A549 (cell line): ENCODE measurements around the gene OSBPL2. TPM values are rescaled to one million over a fixed set of nuclear protein-coding genes. Genes with fewer than 3 reads are reported as not detected.

Experiments
- ATAC-seq, 2 experiments: fragments of 200-7000 bp in 1 of 2; fragments of >200 bp in 1 of 2; cut with Nextera tagmentation in 1 of 2; cut with Tn5 transposase in 1 of 2; 3 replicates each; pipeline versions ENCODE4 v1.8.0 to v1.9.1; 2018 to 2020; ENCODE audit warnings: mild to moderate bottlenecking in 1 of 2, moderate library complexity in 1 of 2
- CTCF ChIA-PET: fragments of 300-600 bp; sonication (Branson Sonifier 250); formaldehyde crosslinking; extraction: SDS; loops from one replicate; lab custom pipeline; 2021; ENCODE audit warnings: antibody characterized with exemption, inconsistent platforms; lab: Yijun Ruan, JAX
- POLR2A ChIA-PET: fragments of 350-600 bp; formaldehyde crosslinking; extraction: SDS; loops from one replicate; lab custom pipeline; 2021; ENCODE audit warnings: antibody characterized with exemption, inconsistent platforms; lab: Yijun Ruan, JAX
- DNase-seq, 2 experiments: peaks; one replicate each; pipeline versions ENCODE4 v3.0.0 to v3.0.0-alpha.2; 2011 to 2016; ENCODE audit warnings: low read depth in 1 of 2, low spot score in 1 of 2
- FAIRE-seq: peaks from 2 replicates; lab custom pipeline; 2011; peaks lifted over from hg19 to GRCh38; lab: Jason Lieb, UNC
- H3K27ac ChIP-seq, 2 experiments: fragments of >200 bp; sonication (Bioruptor Twin); formaldehyde crosslinking; 3 replicates each; pipeline ENCODE4 v1.5.1; 2016 to 2017
- H3K4me1 ChIP-seq: fragments of >200 bp; sonication (Bioruptor Twin); formaldehyde crosslinking; 3 replicates; pipeline ENCODE4 v1.6.1; 2016
- H3K4me2 ChIP-seq: fragments of >200 bp; sonication (Bioruptor Twin); formaldehyde crosslinking; 3 replicates; pipeline ENCODE4 v1.6.1; 2016
- H3K4me3 ChIP-seq: fragments of >200 bp; sonication (Bioruptor Twin); formaldehyde crosslinking; 3 replicates; pipeline ENCODE4 v1.5.1; 2016
- H3K9me3 ChIP-seq: fragments of >200 bp; sonication (Bioruptor Twin); formaldehyde crosslinking; 3 replicates; pipeline ENCODE4 v1.6.1; 2016
- CBX2 ChIP-seq: fragments of 200-600 bp; sonication (generic); IDR thresholded peaks from 2 replicates; pipeline ENCODE4 v1.6.1; 2016; ENCODE audit warnings: low read depth, mild to moderate bottlenecking, borderline replicate concordance
- CBX8 ChIP-seq: fragments of 200-600 bp; sonication (generic); IDR thresholded peaks from 2 replicates; pipeline ENCODE4 v1.6.1; 2016
- ESRRA ChIP-seq: fragments of 150-350 bp; IDR thresholded peaks from 2 replicates; pipeline ENCODE4 v1.6.1; 2014; ENCODE audit warnings: mild to moderate bottlenecking, low read length, borderline replicate concordance
- FOSL2 ChIP-seq, 2 experiments: fragments of 450-650 bp in 1 of 2; fragments of >200 bp in 1 of 2; sonication (Bioruptor Twin) in 1 of 2; formaldehyde crosslinking; IDR thresholded peaks; 2 replicates each; pipeline versions ENCODE4 v1.5.0 to v1.6.1; 2016 to 2020; ENCODE audit warnings: mild to moderate bottlenecking in 1 of 2, moderate library complexity in 1 of 2
- FOXS1 ChIP-seq: fragments of 250-450 bp; sonication (Bioruptor Pico); IDR thresholded peaks from 2 replicates; pipeline ENCODE4 v1.5.0; 2020; ENCODE audit warnings: mild to moderate bottlenecking, moderate library complexity
- HEYL ChIP-seq: fragments of 250-450 bp; sonication (Bioruptor Pico); IDR thresholded peaks from 2 replicates; pipeline ENCODE4 v1.8.0; 2021; ENCODE audit warnings: mild to moderate bottlenecking, moderate library complexity
- HOXB13 ChIP-seq: fragments of 250-450 bp; sonication (Bioruptor Pico); IDR thresholded peaks from 2 replicates; pipeline ENCODE4 v1.5.0; 2020; ENCODE audit warnings: low read depth, mild to moderate bottlenecking, moderate library complexity
- HOXB5 ChIP-seq: fragments of 250-450 bp; sonication (Bioruptor Pico); IDR thresholded peaks from 2 replicates; pipeline ENCODE4 v1.5.0; 2020; ENCODE audit warnings: mild to moderate bottlenecking, moderate library complexity
- JUNB ChIP-seq: fragments of >200 bp; sonication (Bioruptor Twin); formaldehyde crosslinking; IDR thresholded peaks from 2 replicates; pipeline ENCODE4 v1.6.1; 2016
- MAZ ChIP-seq: fragments of 150-350 bp; IDR thresholded peaks from 2 replicates; pipeline ENCODE4 v1.6.1; 2014; ENCODE audit warnings: antibody characterized with exemption, low read depth, low read length, borderline replicate concordance
- MYC ChIP-seq: IDR thresholded peaks from 2 replicates; pipeline ENCODE4 v1.6.1; 2012; ENCODE audit warnings: mild to moderate bottlenecking, inconsistent platforms, low read length, improper control_type of control experiment, borderline replicate concordance
- NPAS2 ChIP-seq: fragments of 250-450 bp; sonication (Bioruptor Pico); IDR thresholded peaks from 2 replicates; pipeline ENCODE4 v1.8.0; 2022; ENCODE audit warnings: mild to moderate bottlenecking, moderate library complexity, borderline replicate concordance
- PHF8 ChIP-seq: fragments of 200-600 bp; sonication (generic); IDR thresholded peaks from 2 replicates; pipeline ENCODE4 v1.6.1; 2016; ENCODE audit warnings: low read depth, mild to moderate bottlenecking, antibody characterized with exemption, moderate library complexity, borderline replicate concordance
- POLR2AphosphoS2 ChIP-seq: conservative IDR thresholded peaks from 2 replicates; pipeline ENCODE4 v1.6.1; 2012; ENCODE audit warnings: low read length, improper control_type of control experiment, inconsistent platforms
- RARB ChIP-seq: fragments of 250-450 bp; sonication (Bioruptor Pico); IDR thresholded peaks from 2 replicates; pipeline ENCODE4 v1.8.0; 2021; ENCODE audit warnings: mild to moderate bottlenecking, moderate library complexity
- RCOR1 ChIP-seq: fragments of 150-350 bp; IDR thresholded peaks from 2 replicates; pipeline ENCODE4 v1.6.1; 2014; ENCODE audit warnings: antibody characterized with exemption, low read length, low read depth
- RFX5 ChIP-seq: fragments of 450-650 bp; IDR thresholded peaks from 2 replicates; pipeline ENCODE4 v1.7.1; 2014; ENCODE audit warnings: antibody characterized with exemption, mild to moderate bottlenecking, moderate library complexity
- RNF2 ChIP-seq: fragments of 200-600 bp; sonication (generic); IDR thresholded peaks from 2 replicates; pipeline ENCODE4 v1.6.1; 2016; ENCODE audit warnings: low read depth, mild to moderate bottlenecking, antibody characterized with exemption, moderate library complexity, borderline replicate concordance
- SMC3 ChIP-seq: fragments of >200 bp; sonication (Bioruptor Twin); formaldehyde crosslinking; IDR thresholded peaks from 3 replicates; pipeline ENCODE4 v1.6.1; 2018; ENCODE audit warnings: inconsistent platforms
- TP53 ChIP-seq: fragments of 250-450 bp; sonication (Bioruptor Pico); IDR thresholded peaks from 2 replicates; pipeline ENCODE4 v1.5.0; 2021; ENCODE audit warnings: mild to moderate bottlenecking, moderate library complexity
- ZC3H11A ChIP-seq: fragments of 450-650 bp; IDR thresholded peaks from 2 replicates; pipeline ENCODE4 v1.6.1; 2014; ENCODE audit warnings: antibody characterized with exemption, mild to moderate bottlenecking
- WGBS: methylation state at CpG from one replicate; pipeline ENCODE4 v1.1.6; 2017; ENCODE audit errors: missing lambda C conversion rate; 5-methylcytosine and 5-hydroxymethylcytosine counted together
- polyA plus RNA-seq, 4 experiments: library from polyadenylated mRNA; depleted of rRNA in 3 of 4; stranded (reverse); fragments of >200 nt; fragmentation: RNase III in 1 of 4; extraction: RNeasy Plus Mini Kit Qiagen cat#74134 plus additional on column Dnase treatment in 1 of 4; gene quantifications; 2 replicates in 3 of 4; 3 replicates in 1 of 4; pipeline ENCODE4 v1.2.3, GENCODE V29; 2011 to 2017
- TF ChIP-seq, protein P1 (sequence below): fragments of >200 bp; sonication (Bioruptor Twin); formaldehyde crosslinking; IDR thresholded peaks from 3 replicates; pipeline ENCODE4 v1.5.1; 2016
- TF ChIP-seq, protein P2 (sequence below): fragments of >200 bp; sonication (Bioruptor Twin); formaldehyde crosslinking; IDR thresholded peaks from 2 replicates; pipeline ENCODE4 v1.6.1; 2016
- TF ChIP-seq, protein P3 (sequence below): IDR thresholded peaks from 2 replicates; pipeline ENCODE4 v1.6.1; 2012
- TF ChIP-seq, protein P4 (sequence below): IDR thresholded peaks from 2 replicates; pipeline ENCODE4 v1.6.1; 2012
- TF ChIP-seq, protein P5 (sequence below): fragments of 250-450 bp; sonication (Bioruptor Pico); IDR thresholded peaks from 2 replicates; pipeline ENCODE4 v1.5.0; 2020; ENCODE audit warnings: low read depth, mild to moderate bottlenecking, moderate library complexity

Gene OSBPL2
- polyA plus RNA-seq, 2 of the 4 experiments (the other 2 are of a cell fraction), result 14.6 to 14.8 TPM

DNA sequence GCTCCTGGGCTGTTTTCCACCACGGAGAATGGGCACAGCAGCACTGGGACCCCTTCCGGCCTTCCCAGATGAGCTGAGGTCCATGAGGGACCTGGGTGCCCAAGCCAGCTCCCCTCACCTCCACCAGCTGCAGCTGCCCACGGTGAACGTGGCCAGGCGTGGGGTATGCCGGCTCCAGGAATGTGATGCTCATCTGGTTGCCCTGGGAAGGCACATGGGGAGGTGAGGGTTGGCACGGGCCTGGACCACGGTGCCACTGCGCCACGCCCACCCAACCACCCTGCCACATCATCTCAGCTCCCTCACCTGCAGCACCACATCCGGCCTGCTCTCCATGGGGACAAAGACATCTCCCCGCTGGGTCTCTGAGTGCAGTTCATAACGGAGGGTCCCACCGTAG, 88.2 kb downstream of the OSBPL2 start:
- Histone ChIP-seq H3K9me3 (no peaks in the 10 kb centered on the region), H3K27ac (no peak overlapping the region), H3K4me2 (no peak overlapping the region), H3K4me1 (peaks cover 6% of the 10 kb centered on the region; the same call in 2 of the 3 replicates), H3K4me3 (no peak overlapping the region)
- no peak for FAIRE-seq
- ChIA-PET POLR2A (no interaction called here), CTCF (interaction anchor here (0.6 to 3.9 kb wide), 8 partner anchors 12 to 146 kb away, joined by 3 to 23 read pairs (median 4); no protein-coding TSS in a partner anchor)
- TF ChIP-seq ESRRA, result no peak
- TF ChIP-seq, protein P1, sequence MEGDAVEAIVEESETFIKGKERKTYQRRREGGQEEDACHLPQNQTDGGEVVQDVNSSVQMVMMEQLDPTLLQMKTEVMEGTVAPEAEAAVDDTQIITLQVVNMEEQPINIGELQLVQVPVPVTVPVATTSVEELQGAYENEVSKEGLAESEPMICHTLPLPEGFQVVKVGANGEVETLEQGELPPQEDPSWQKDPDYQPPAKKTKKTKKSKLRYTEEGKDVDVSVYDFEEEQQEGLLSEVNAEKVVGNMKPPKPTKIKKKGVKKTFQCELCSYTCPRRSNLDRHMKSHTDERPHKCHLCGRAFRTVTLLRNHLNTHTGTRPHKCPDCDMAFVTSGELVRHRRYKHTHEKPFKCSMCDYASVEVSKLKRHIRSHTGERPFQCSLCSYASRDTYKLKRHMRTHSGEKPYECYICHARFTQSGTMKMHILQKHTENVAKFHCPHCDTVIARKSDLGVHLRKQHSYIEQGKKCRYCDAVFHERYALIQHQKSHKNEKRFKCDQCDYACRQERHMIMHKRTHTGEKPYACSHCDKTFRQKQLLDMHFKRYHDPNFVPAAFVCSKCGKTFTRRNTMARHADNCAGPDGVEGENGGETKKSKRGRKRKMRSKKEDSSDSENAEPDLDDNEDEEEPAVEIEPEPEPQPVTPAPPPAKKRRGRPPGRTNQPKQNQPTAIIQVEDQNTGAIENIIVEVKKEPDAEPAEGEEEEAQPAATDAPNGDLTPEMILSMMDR, result no peak
- TF ChIP-seq RFX5, result no peak
- TF ChIP-seq, protein P2, sequence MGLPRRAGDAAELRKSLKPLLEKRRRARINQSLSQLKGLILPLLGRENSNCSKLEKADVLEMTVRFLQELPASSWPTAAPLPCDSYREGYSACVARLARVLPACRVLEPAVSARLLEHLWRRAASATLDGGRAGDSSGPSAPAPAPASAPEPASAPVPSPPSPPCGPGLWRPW, result no peak
- no peak for TF ChIP-seq CBX8
- DNase-seq, result no peak
- WGBS, result 84% methylated on average over 10 of the region's 14 CpGs
- ATAC-seq, result no peak

DNA sequence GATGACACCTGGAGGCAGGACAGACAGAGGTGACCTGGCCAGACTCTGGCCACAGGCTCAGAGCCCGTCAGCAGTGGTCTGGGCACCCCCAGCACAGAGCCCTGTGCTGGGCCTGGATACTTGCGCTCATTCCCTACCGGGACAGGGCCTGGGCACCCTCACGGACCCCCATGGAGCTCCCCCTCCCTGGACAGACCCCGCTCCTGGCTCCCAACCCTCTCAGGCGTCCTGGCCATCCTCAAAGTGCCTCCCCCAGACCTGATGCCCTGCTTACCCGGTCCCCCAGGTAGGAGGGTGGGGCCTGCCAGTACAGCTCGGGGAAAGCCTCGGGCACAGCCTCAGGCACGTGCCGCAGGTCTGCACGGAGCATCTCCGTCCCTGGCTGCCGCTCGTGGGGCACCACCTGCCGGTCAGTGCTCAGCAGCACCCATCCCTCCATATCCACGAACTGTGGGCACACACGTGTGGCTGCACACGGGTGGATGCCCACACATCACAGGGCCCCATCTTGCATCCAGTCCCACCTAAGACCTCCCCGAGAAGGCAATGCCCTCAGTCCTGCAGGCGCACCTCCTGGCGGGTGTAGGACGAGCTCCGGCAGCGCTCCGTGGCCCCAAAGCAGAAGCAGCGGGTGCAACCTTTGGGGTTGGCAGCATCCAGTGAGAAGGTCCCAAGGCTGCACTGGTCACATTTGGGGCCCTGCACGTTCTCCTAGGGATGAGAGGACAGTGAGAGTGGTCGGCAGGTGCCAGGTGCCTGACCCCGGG, 88.8 kb downstream of the OSBPL2 start:
- ChIA-PET CTCF (interaction anchor here (0.6 to 3.9 kb wide), 10 partner anchors 12 to 224 kb away, joined by 3 to 23 read pairs (median 4); no protein-coding TSS in a partner anchor), POLR2A (no interaction called here)
- Histone ChIP-seq H3K4me1 (peaks cover 1% of the 10 kb centered on the region; the same call in 2 of the 3 replicates), H3K9me3 (no peaks in the 10 kb centered on the region), H3K4me2 (no peak overlapping the region), H3K27ac (no peak overlapping the region)
- TF ChIP-seq POLR2AphosphoS2 (no peak), FOSL2 (IDR thresholded peaks at IDR 0.05) (no peak), FOSL2 (CRISPR knock-in tag; IDR thresholded peaks at IDR 0.05) (no peak), RCOR1 (no peak), PHF8 (no peak), HOXB13 (CRISPR knock-in tag) (no peak), MAZ (no peak), NPAS2 (CRISPR knock-in tag) (no peak), SMC3 (no peak), RARB (CRISPR knock-in tag) (no peak), TP53 (CRISPR knock-in tag) (no peak)
- TF ChIP-seq, protein P3, sequence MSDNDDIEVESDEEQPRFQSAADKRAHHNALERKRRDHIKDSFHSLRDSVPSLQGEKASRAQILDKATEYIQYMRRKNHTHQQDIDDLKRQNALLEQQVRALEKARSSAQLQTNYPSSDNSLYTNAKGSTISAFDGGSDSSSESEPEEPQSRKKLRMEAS, result no peak
- TF ChIP-seq, protein P4, sequence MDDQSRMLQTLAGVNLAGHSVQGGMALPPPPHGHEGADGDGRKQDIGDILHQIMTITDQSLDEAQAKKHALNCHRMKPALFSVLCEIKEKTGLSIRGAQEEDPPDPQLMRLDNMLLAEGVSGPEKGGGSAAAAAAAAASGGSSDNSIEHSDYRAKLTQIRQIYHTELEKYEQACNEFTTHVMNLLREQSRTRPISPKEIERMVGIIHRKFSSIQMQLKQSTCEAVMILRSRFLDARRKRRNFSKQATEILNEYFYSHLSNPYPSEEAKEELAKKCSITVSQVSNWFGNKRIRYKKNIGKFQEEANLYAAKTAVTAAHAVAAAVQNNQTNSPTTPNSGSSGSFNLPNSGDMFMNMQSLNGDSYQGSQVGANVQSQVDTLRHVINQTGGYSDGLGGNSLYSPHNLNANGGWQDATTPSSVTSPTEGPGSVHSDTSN, result no peak
- TF ChIP-seq, all 56 proteins: peak for 0
- WGBS, result 90% methylated on average over 19 of the region's 30 CpGs
- FAIRE-seq, result no peak
- no peak for ATAC-seq
- no peak overlapping the region for H3K4me3 ChIP-seq
- no peak for DNase-seq

DNA sequence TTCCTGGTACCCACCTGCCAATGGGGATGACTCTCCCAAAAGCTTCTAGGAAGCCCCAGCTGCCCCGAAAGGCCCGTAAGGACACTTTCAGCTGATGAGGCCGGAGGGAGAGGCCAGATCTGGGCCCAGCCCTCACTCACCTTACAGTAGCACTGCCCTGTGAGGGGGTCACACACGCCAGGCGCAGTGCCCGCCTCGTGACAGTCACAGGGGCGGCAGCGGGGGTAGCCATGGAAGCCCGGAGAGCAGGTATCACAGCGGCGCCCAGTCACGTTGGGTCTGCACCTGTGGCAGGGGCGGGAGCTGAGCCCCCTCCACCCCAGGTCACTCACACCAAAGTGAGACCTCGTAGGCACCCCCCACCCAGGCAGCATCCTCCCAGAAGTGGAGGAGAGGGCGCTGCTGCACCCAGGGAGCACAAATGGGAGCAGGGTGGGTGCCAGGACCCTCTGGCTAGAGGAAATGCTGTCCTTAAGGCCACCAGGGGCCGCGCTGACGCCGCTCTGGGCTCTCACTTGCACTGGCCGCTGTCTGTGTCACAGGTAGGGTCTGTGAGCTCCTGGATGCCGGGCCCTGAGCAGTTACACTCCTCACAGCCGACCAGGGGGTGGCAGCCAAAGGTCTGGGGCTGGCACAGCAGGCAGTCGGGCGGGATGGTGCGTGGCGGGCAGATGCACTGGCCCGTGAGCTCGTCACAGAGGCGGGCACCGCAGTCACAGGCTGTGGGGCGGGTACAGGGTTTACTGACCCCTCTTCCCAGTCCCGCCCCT, 89.6 kb downstream of the OSBPL2 start:
- Histone ChIP-seq H3K9me3 (no peaks in the 10 kb centered on the region), H3K27ac (no peak overlapping the region), H3K4me2 (no peak overlapping the region), H3K4me1 (no peaks in the 10 kb centered on the region), H3K4me3 (no peak overlapping the region)
- 84% methylated on average over 10 of the region's 33 CpGs for WGBS
- ATAC-seq (no peak), FAIRE-seq (no peak), DNase-seq (no peak)
- POLR2A ChIA-PET, result no interaction called here
- CTCF ChIA-PET, result interaction anchor here (0.6 to 2.3 kb wide), 11 partner anchors 16 to 315 kb away, joined by 3 to 6 read pairs (median 5); partner anchors contain the start of gene SLCO4A1
- no peak for TF ChIP-seq RNF2
- TF ChIP-seq CBX2, result no peak
- no peak for TF ChIP-seq HEYL
- TF ChIP-seq TP53 (CRISPR knock-in tag), result no peak
- TF ChIP-seq NPAS2 (CRISPR knock-in tag), result no peak
- TF ChIP-seq MYC, result no peak
- TF ChIP-seq, protein P3, result no peak
- no peak for TF ChIP-seq PHF8
- TF ChIP-seq, protein P5, sequence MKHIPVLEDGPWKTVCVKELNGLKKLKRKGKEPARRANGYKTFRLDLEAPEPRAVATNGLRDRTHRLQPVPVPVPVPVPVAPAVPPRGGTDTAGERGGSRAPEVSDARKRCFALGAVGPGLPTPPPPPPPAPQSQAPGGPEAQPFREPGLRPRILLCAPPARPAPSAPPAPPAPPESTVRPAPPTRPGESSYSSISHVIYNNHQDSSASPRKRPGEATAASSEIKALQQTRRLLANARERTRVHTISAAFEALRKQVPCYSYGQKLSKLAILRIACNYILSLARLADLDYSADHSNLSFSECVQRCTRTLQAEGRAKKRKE (CRISPR knock-in tag), result no peak
- TF ChIP-seq JUNB, result no peak
- no peak for TF ChIP-seq ZC3H11A
- no peak for TF ChIP-seq FOXS1 (CRISPR knock-in tag)
- TF ChIP-seq HOXB5 (CRISPR knock-in tag), result no peak
- no peak for TF ChIP-seq RCOR1
